GM18867 (cell line): ENCODE measurements around the gene DEDD2.
"Not testable (repeated sequence)": the region's sequence is repeated elsewhere in the genome, so short reads cannot be mapped to it uniquely, and the experiment has no call there.

ENCODE experiments used
- ATAC-seq: cut with Tn5 transposase; IDR thresholded peaks from one replicate; pipeline ENCODE4 v1.9.1; 2021; ENCODE audit warnings: mild to moderate bottlenecking, moderate library complexity; ENCODE audit not compliant: unreplicated experiment

DEDD2 gene, protein sequence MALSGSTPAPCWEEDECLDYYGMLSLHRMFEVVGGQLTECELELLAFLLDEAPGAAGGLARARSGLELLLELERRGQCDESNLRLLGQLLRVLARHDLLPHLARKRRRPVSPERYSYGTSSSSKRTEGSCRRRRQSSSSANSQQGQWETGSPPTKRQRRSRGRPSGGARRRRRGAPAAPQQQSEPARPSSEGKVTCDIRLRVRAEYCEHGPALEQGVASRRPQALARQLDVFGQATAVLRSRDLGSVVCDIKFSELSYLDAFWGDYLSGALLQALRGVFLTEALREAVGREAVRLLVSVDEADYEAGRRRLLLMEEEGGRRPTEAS

GRCh38 chr19:42217520-42218437 is at the start of gene DEDD2:
DEDD2 (minus strand) TSS chr19:42217677; CDS start chr19:42217007, 670 bp downstream.
- peak; percentile 71 for ATAC-seq

DNA sequence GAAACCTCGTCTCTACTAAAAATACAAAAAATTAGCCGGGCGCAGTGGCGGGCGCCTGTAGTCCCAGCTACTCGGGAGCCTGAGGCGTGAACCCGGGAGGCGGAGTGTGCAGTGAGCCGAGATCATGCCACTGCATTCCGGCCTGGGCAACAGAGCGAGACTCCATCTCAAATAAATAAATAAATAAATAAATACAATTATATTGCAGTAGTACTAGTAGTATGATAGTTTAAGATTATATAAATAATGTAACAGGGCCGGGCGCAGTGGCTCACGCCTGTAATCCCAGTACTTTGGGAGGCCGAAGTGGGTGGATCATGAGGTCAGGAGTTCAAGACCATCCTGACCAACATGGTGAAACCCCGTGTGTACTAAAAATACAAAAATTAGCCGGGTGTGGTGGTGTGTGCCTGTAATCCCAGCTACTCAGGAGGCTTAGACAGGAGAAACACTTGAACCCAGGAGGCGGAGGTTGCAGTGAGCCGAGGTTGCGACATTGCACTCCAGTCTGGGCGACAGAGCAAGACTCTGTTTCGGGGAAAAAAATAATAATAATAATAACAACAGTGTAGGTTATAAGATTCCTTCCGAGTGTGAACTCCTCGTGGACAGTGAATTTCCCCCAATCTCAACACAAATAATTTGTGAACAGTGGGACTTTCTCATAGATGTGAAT is 49.6 kb upstream of the DEDD2 start:
- not testable (repeated sequence) for ATAC-seq

DNA sequence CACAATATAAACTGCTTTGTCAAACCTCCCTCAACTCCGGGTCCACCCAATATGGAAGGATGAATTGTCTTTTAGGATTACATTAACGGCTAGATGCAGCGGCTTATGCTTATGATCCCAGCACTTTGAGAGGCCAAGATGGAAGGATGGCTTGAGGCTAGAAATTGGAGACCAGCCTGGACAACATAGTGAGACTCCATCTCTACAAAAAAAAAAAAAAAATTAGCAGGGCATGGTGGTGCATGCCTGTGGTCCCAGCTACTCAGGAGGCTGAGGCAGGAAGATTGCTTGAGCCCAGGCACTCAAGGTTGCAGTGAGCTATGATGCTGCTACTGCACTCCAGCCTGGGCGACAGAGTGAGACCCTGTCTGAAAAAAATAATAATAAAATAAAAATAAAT is 48.6 kb upstream of the DEDD2 start:
- ATAC-seq, result not testable (repeated sequence)

DNA sequence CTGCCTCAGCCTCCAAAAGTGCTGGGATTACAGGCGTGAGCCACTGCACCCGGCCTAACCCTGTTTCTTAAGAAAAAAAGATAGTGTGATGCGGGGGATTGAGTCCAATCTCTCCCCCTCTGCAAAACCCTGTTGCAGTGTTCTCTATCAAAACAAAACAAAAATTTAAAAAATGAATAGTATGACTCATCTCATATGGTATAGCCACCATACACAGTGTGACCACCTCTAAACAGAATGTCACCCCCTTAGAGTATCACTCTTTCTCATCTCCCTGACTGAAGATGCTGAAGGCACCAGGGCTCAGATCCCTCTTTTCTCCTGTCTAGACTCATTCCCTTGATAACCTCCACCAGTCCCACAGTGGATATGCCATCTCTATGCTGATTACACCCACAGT is 44.3 kb upstream of the DEDD2 start:
- ATAC-seq, result no peak

GRCh38 chr19:42257842-42258241 is 40.4 kb upstream of the DEDD2 start:
- not testable (repeated sequence) for ATAC-seq

GRCh38 chr19:42255766-42256745 is 38.6 kb upstream of the DEDD2 start:
- ATAC-seq, result no peak

GRCh38 chr19:42254850-42255765 is 37.6 kb upstream of the DEDD2 start, which contains the start of gene ERF:
ERF (minus strand) TSS chr19:42255128; CDS start chr19:42254999, 129 bp downstream.
- peak; percentile 60 for ATAC-seq

GRCh38 chr19:42254089-42254849 is 36.8 kb upstream of the DEDD2 start:
- peak; percentile 32 for ATAC-seq

- peak; percentile 21 for ATAC-seq
Observed at GRCh38 chr19:42253245-42254088, 36.0 kb upstream of the DEDD2 start.

DNA sequence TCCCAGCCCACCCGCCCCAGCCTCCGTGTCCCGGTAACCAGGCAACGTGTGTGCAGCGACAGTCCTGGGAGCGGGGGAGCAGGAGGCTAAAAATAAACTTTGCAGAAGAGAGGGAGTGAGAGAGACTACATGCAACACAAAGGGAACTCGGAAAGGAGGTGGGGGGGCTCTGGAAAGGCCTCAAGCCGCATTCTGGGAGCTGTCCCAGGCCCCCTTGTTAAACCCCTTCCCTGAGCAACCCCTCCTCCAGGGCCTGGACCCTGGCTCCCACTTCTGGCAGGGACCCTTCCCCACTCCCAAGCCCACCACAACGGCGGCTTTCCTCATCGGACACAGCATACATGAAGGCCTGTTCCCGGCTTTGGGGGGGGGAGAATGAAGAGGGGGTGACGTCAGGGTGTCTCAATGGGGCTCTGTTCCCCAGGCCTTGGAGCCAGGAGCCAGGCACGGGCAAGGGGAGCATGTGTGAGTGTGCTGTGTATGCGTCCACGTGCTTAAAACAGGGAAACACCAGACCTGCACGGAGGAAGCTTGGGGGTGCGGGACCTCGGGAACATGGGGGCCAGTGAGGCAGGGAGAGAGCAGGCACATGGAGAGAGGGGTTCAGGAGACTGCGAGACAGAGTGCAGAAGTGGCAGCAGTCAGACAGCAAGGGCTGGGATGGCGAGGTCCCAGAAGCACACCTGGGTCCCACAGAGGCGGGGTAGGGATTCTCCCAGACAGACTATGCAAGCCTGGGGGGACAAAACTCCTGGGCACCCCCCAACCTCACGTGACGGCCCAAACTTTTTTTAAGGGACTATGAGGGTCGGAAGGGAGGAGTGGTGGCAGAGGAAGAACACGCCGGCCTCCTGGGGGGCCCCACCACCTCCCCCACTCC is 35.1 kb upstream of the DEDD2 start:
- ATAC-seq, result no peak

- ATAC-seq, result no peak
Observed at GRCh38 chr19:42251572-42252358, 34.3 kb upstream of the DEDD2 start.

DNA sequence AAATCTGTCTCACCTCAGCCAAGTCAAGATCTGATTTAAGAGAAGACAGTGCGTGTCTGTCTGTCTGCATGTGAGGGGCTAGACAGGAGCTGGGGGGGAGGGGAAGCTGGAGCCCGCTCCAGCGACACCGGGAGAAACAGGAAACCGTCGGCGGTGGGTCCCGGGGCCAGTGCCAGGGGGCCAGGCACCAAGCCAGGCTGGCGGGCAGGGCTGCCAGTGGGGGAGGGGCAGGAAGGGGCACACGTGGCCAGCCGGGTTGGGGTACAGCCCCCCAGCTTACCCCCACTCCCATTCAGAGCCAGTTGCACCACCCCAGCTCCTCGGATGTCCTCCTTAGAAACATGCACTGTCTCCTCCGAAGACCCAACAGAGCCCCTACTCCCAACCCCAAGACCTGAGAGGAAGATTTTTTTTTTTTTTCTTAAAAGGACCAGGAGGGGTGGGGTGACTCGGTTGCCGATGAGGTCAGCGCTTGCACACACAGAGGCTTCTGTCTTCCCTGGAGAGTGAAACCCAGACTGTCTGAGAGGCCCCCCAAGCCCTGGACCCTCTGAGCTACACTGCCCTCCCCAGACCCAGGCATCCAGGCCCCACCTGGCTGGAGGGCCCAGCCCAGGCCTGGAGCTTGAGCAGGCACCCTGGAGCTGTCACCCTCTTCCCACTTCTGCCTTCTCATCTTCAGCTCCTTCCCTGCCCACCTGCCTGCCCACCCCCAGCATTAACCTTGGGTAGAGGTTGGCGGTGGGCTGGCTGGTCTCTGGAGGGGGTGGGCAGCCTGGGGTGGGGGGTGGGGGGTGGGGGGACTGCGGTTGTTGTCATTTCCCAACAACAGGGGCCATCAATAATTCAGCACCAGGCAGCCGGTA is 33.4 kb upstream of the DEDD2 start:
- ATAC-seq, result no peak

GRCh38 chr19:42250183-42250665 is 32.7 kb upstream of the DEDD2 start:
- ATAC-seq, result no peak

DNA sequence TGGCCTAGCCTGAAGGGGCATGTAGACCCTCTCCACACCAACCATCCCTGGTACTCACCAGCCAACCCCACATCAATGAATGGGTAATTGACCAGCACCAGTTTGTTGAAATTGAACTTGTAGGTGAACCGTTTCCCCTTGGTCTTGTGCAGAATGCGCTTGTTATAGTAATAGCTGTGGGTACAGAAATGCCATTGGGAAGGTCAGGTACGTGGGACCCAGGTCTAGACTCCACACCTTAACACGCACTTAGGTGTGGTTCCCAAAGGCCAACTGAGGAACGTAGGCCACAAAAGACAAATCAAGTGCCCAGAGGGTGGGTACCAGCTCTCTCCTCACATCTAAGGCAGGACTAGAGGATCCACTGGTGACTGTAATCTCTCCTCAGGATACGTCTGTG is 32.3 kb upstream of the DEDD2 start:
- ATAC-seq, result no peak
